Liver (tissue), 9 donors: ENCODE measurements around the gene FRMPD1. TPM values are rescaled to one million over a fixed set of nuclear protein-coding genes. Genes with fewer than 3 reads are reported as not detected.

ENCODE experiments used
- DNase-seq: peaks from one replicate; pipeline ENCODE4 v3.0.0-alpha.2; 2017; ENCODE audit warnings: low spot score
- H3K27ac ChIP-seq, 2 donors: one replicate each; pipeline ENCODE4 v1.7.0; 2013; ENCODE audit warnings: inconsistent platforms in 2 of 2, low read length in 2 of 2, control low read depth in 1 of 2, low read depth in 1 of 2, mild to moderate bottlenecking in 1 of 2
- H3K27me3 ChIP-seq, 4 donors: one replicate each; pipeline versions ENCODE4 v1.6.1 to v1.7.0; 2013; ENCODE audit warnings: low read length in 3 of 4, inconsistent platforms in 1 of 4, mild to moderate bottlenecking in 1 of 4, moderate library complexity in 1 of 4; ENCODE audit not compliant: control insufficient read depth in 4 of 4, insufficient read depth in 4 of 4
- H3K36me3 ChIP-seq, 4 donors: one replicate each; pipeline versions ENCODE4 v1.6.1 to v1.7.0; 2013; ENCODE audit warnings: low read length in 3 of 4, mild to moderate bottlenecking in 3 of 4, low read depth in 1 of 4, moderate library complexity in 1 of 4; ENCODE audit not compliant: control insufficient read depth in 4 of 4, insufficient read depth in 3 of 4
- H3K4me1 ChIP-seq, 4 donors: one replicate each; pipeline versions ENCODE4 v1.6.1 to v1.7.0; 2013; ENCODE audit warnings: low read length in 3 of 4, mild to moderate bottlenecking in 3 of 4, moderate library complexity in 1 of 4; ENCODE audit not compliant: control insufficient read depth in 4 of 4, insufficient read depth in 4 of 4
- H3K4me3 ChIP-seq, 3 donors: one replicate each; pipeline versions ENCODE4 v1.6.1 to v1.7.0; 2013; ENCODE audit warnings: low read length in 3 of 3, control low read depth in 1 of 3, low read depth in 1 of 3, mild to moderate bottlenecking in 1 of 3
- H3K9ac ChIP-seq, 2 donors: one replicate each; pipeline ENCODE4 v1.7.0; 2013; ENCODE audit warnings: low read length in 2 of 2, mild to moderate bottlenecking in 2 of 2, moderate library complexity in 2 of 2, control low read depth in 1 of 2, low read depth in 1 of 2
- H3K9me3 ChIP-seq, 4 donors: one replicate each; pipeline versions ENCODE4 v1.6.1 to v1.7.0; 2013; ENCODE audit warnings: low read length in 3 of 4; ENCODE audit not compliant: control insufficient read depth in 4 of 4
- ATF3 ChIP-seq: IDR thresholded peaks from 2 replicates; pipeline ENCODE4 v1.6.1; 2016; ENCODE audit warnings: antibody characterized with exemption
- CTCF ChIP-seq: fragments of 150-350 bp; IDR thresholded peaks from 2 replicates; pipeline ENCODE4 v1.5.1; 2017; ENCODE audit warnings: improper control_type of control experiment, low read depth, low read length; ENCODE audit not compliant: missing input control
- EGR1 ChIP-seq, 2 donors: IDR thresholded peaks; 2 replicates each; pipeline ENCODE4 v1.6.1; 2016 to 2018; ENCODE audit warnings: antibody characterized with exemption in 2 of 2, low read depth in 2 of 2
- FOXA2 ChIP-seq: IDR thresholded peaks from 2 replicates; pipeline ENCODE4 v1.6.1; 2016; ENCODE audit warnings: antibody characterized with exemption
- GABPA ChIP-seq, 2 donors: IDR thresholded peaks in 1 of 2; conservative IDR thresholded peaks in 1 of 2; 2 replicates each; pipeline ENCODE4 v1.6.1; 2016; ENCODE audit warnings: antibody characterized with exemption in 2 of 2, mild to moderate bottlenecking in 1 of 2, moderate library complexity in 1 of 2
- HNF4A ChIP-seq, 2 donors: conservative IDR thresholded peaks; 2 replicates each; pipeline ENCODE4 v1.6.1; 2016; ENCODE audit warnings: antibody characterized with exemption in 2 of 2, mild to moderate bottlenecking in 2 of 2
- HNF4G ChIP-seq: IDR thresholded peaks from 2 replicates; pipeline ENCODE4 v1.6.1; 2016; ENCODE audit warnings: antibody characterized with exemption
- JUND ChIP-seq, 2 donors: IDR thresholded peaks; 2 replicates each; pipeline ENCODE4 v1.6.1; 2016; ENCODE audit warnings: antibody characterized with exemption in 2 of 2
- NR2F2 ChIP-seq: IDR thresholded peaks from 2 replicates; pipeline ENCODE4 v1.6.1; 2016; ENCODE audit warnings: antibody characterized with exemption
- RAD21 ChIP-seq, 2 donors: IDR thresholded peaks; 2 replicates each; pipeline ENCODE4 v1.6.1; 2016; ENCODE audit warnings: antibody characterized with exemption in 2 of 2, mild to moderate bottlenecking in 2 of 2
- REST ChIP-seq: IDR thresholded peaks from 2 replicates; pipeline ENCODE4 v1.6.1; 2016; ENCODE audit warnings: antibody characterized with exemption, mild to moderate bottlenecking
- RXRA ChIP-seq, 2 donors: IDR thresholded peaks; 2 replicates each; pipeline ENCODE4 v1.6.1; 2017 to 2018; ENCODE audit warnings: antibody characterized with exemption in 2 of 2, mild to moderate bottlenecking in 1 of 2
- SP1 ChIP-seq: IDR thresholded peaks from 2 replicates; pipeline ENCODE4 v1.6.1; 2018; ENCODE audit warnings: antibody characterized with exemption, mild to moderate bottlenecking
- TAF1 ChIP-seq: conservative IDR thresholded peaks from 2 replicates; pipeline ENCODE4 v1.6.1; 2016; ENCODE audit warnings: antibody characterized with exemption, mild to moderate bottlenecking
- YY1 ChIP-seq: IDR thresholded peaks from 2 replicates; pipeline ENCODE4 v1.6.1; 2016; ENCODE audit warnings: antibody characterized with exemption, mild to moderate bottlenecking
- ZBTB33 ChIP-seq: IDR thresholded peaks from 2 replicates; pipeline ENCODE4 v1.6.1; 2016; ENCODE audit warnings: antibody characterized with exemption
- WGBS: extraction: QIAGEN DNeasy Blood & Tissue Kit; methylation state at CpG from one replicate; pipeline ENCODE4 v1.1.7; 2013; 5-methylcytosine and 5-hydroxymethylcytosine counted together
- polyA plus RNA-seq, 2 donors: library from polyadenylated mRNA; stranded (reverse) in 1 of 2; unstranded in 1 of 2; fragments of 200-250 nt in 1 of 2; fragments of >200 nt in 1 of 2; fragmentation: Nextera tagmentation in 1 of 2; extraction: Ambion mirVana in 1 of 2; gene quantifications; one replicate each; pipeline versions ENCODE4 v1.2.1 to v1.2.3, GENCODE V29; 2013 to 2015
- total RNA-seq, 2 donors: library from RNA; depleted of rRNA; stranded (reverse); fragments of >200 nt; gene quantifications; one replicate each; pipeline ENCODE4 v1.2.3, GENCODE V29; 2014
- donor health status: healthy.
- donor health status: healthy.
- donor health status: healthy.
- donor health status: healthy.
- donor health status: healthy.

The FRMPD1 gene
- total and polyA plus RNA-seq, 4 donors, result 0.06 to 1.8 (median 0.17) TPM

- no peak overlapping the region for H3K27ac ChIP-seq
- 81% methylated on average over 9 of the region's 9 CpGs for WGBS
- H3K27me3 ChIP-seq, result no peaks in the 10 kb centered on the region
- no peaks in the 10 kb centered on the region for H3K4me1 ChIP-seq
- no peak for DNase-seq
- no peak overlapping the region for H3K4me3 ChIP-seq
- TF ChIP-seq GABPA (IDR thresholded peaks at IDR 0.05 in 1 of 2, conservative IDR thresholded peaks at IDR 0.05 in 1 of 2), result no peak
- no peak for TF ChIP-seq ATF3
- TF ChIP-seq NR2F2, result no peak
- TF ChIP-seq SP1, result no peak
- TF ChIP-seq CTCF, result no peak
- no peak for TF ChIP-seq YY1
- TF ChIP-seq REST, result no peak
- TF ChIP-seq HNF4A (conservative IDR thresholded peaks at IDR 0.05), result no peak
- no peak for TF ChIP-seq RXRA (IDR thresholded peaks at IDR 0.05)
- no peak for TF ChIP-seq JUND (IDR thresholded peaks at IDR 0.05)
- no peak for TF ChIP-seq HNF4G
- TF ChIP-seq TAF1, result no peak
- TF ChIP-seq ZBTB33, result no peak
- TF ChIP-seq EGR1 (IDR thresholded peaks at IDR 0.05; ENCODE audit: low read depth in 2 of 2), result no peak
- TF ChIP-seq FOXA2, result no peak
- TF ChIP-seq RAD21 (IDR thresholded peaks at IDR 0.05), result no peak
- H3K36me3 ChIP-seq, result no peaks in the 10 kb centered on the region
- H3K9ac ChIP-seq, result no peak overlapping the region
- H3K9me3 ChIP-seq, result no peaks in the 10 kb centered on the region
These were observed 29.3 kb upstream of the FRMPD1 start for GRCh38 chr9:37621273-37622121.
